ENCODE results near the gene VWA5B2.

GRCh38 chr3:184248454-184249411, 19.3 kb downstream of the VWA5B2 start, which contains the start of gene ALG3:
- TF ChIP-seq CTCF (conservative IDR thresholded peaks at IDR 0.05; ENCODE audit: low read depth, low read length) = no peak
- TF ChIP-seq EZH2phosphoT487 (IDR thresholded peaks at IDR 0.05; ENCODE audit: borderline replicate concordance, low read length) = no peak
- TF ChIP-seq EZH2 (IDR thresholded peaks at IDR 0.05; ENCODE audit: low read length, unreplicated experiment) = no peak

Measured in PC-3 (cell line).